GM13976 (cell line): Measurements from ENCODE around the gene TNFRSF1B.

Experiments
- DNase-seq: peaks from one replicate; pipeline ENCODE4 v3.0.0; 2012; ENCODE audit warnings: low spot score
- in situ Hi-C: fragments of 300-500 bp; cut with MboI; formaldehyde crosslinking; loops from one replicate; pipeline ENCODE4 v1.12.0; 2022; ENCODE audit warnings: low sequenced_read_pairs, mixed read lengths, inconsistent platforms; ENCODE audit not compliant: unreplicated experiment
- TF ChIP-seq, protein P1 (sequence below): IDR thresholded peaks from 2 replicates; pipeline ENCODE4 v1.5.1; 2012; ENCODE audit warnings: borderline replicate concordance, mild to moderate bottlenecking; ENCODE audit not compliant: insufficient read depth; ENCODE audit errors: extremely low read depth, missing control alignments, control extremely low read depth

TNFRSF1B gene

GRCh38 chr1:12126781-12127180 lies 40.0 kb upstream of the TNFRSF1B start:
- TF ChIP-seq, protein P1, sequence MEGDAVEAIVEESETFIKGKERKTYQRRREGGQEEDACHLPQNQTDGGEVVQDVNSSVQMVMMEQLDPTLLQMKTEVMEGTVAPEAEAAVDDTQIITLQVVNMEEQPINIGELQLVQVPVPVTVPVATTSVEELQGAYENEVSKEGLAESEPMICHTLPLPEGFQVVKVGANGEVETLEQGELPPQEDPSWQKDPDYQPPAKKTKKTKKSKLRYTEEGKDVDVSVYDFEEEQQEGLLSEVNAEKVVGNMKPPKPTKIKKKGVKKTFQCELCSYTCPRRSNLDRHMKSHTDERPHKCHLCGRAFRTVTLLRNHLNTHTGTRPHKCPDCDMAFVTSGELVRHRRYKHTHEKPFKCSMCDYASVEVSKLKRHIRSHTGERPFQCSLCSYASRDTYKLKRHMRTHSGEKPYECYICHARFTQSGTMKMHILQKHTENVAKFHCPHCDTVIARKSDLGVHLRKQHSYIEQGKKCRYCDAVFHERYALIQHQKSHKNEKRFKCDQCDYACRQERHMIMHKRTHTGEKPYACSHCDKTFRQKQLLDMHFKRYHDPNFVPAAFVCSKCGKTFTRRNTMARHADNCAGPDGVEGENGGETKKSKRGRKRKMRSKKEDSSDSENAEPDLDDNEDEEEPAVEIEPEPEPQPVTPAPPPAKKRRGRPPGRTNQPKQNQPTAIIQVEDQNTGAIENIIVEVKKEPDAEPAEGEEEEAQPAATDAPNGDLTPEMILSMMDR: no peak
- in situ Hi-C loops: loop anchor here (5.0 kb wide), 1 partner anchor 76 kb away; no protein-coding TSS in a partner anchor
- DNase-seq: no peak

DNA sequence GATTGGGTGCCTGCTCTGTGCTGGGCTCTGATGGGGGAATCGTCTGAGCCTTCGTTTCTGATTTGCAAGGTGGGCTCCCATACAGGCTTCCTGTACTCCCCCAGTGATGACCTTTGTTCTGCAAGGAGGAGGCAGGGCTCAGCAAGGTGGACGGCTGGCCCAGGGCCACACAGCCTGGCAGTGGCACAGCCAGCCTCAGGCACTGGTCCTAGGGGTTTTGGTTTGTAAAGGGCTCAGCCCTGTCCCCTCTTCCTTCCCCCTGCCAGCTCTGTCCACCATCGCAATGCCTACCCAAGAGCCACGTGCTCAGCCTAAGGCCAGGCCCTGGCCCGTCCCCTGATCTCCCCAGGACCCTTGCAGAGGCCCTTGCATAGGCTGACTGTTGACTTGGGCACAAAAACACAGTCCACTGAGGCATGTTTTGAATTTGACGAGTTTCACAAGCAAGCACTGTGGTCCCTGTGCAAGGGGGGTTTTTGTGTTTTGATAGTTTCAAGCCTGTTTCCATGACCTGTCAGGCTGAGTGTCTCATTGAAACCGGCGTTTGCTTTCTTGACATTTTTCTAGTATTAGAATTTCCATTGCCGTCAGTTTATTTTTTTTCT lies 39.5 kb upstream of the TNFRSF1B start:
- TF ChIP-seq, protein P1: no peak
- in situ Hi-C loops: loop anchor here (5.0 kb wide), 1 partner anchor 75 kb away; no protein-coding TSS in a partner anchor
- no peak for DNase-seq

- in situ Hi-C loops: loop anchor here (5.0 kb wide), 1 partner anchor 74 kb away; no protein-coding TSS in a partner anchor
- TF ChIP-seq, protein P1: no peak
Observed at GRCh38 chr1:12128120-12128519, 38.7 kb upstream of the TNFRSF1B start.

DNA sequence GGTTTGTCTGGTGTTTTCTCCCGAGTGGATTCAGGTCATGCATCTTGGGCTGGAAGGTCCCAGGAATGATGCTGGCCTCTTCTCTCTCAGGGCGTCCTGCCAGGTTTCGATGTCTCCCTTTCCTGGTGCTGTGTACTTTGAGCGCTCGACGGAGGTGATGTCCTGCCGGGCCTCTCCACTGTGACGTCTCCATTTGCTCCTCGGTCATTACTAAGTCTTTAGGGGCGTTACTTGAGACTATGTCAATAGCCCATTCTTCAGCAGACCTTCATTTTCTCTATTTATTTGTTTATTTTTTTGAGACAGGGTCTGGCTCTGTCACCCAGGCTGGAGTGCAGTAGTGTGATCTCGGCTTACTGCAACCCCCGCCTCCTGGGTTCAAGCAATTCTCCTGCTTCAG lies 37.2 kb upstream of the TNFRSF1B start:
- TF ChIP-seq, protein P1: no peak
- in situ Hi-C loops: loop anchor here (5.0 kb wide), 1 partner anchor 73 kb away; no protein-coding TSS in a partner anchor
- no peak for DNase-seq

More at GRCh38 chr1:12128120-12128519, 38.7 kb upstream of the TNFRSF1B start:
- DNase-seq: no peak

- TF ChIP-seq, protein P1: no peak
- in situ Hi-C loops: no loop called here
- DNase-seq: no peak
Observed at GRCh38 chr1:12130466-12131130, 36.2 kb upstream of the TNFRSF1B start.

DNA sequence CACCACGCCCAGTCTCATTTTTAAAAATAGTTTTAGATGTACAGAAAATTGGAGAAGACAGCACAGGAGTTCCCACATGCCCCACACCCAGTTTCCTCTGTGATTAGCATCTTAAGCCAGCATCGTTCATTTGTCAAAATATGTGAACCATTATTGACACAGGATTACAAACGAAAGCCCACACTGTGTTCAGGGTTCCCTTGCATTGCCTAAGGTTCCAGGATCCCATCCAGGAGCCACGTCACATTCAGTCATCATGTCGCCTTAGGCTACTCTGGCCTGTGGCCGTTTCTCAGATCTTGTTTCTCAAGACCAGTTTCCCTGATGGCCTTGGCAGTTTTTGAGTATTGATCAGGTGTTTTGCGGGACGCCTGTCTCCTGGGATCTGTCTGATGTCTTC lies 34.7 kb upstream of the TNFRSF1B start:
- TF ChIP-seq, protein P1: no peak
- no peak for DNase-seq
- in situ Hi-C loops: no loop called here
